Heart right ventricle (tissue), 16 donors: ENCODE measurements around the gene ASIC5. TPM values are rescaled to one million over a fixed set of nuclear protein-coding genes. Genes with fewer than 3 reads are reported as not detected.

Source experiments
- ATAC-seq, 8 donors: fragments of 200-7000 bp; cut with Tn5 transposase; one replicate each; pipeline ENCODE4 v1.9.1; 2020; ENCODE audit warnings: mild to moderate bottlenecking in 8 of 8, moderate library complexity in 8 of 8, moderate number of reproducible peaks in 1 of 8
- DNase-seq, 2 donors: peaks; one replicate each; pipeline ENCODE4 v3.0.0-alpha.2; 2020
- H3K27ac ChIP-seq, 10 donors: fragments of 200-600 bp; sonication (generic) in 2 of 10; one replicate each; pipeline versions ENCODE4 v1.5.0 to v1.8.0; 2020 to 2022; ENCODE audit warnings: mild to moderate bottlenecking in 3 of 10
- H3K27me3 ChIP-seq, 7 donors: fragments of 200-600 bp; one replicate each; pipeline ENCODE4 v1.8.0; 2021 to 2022; ENCODE audit warnings: mild to moderate bottlenecking in 2 of 7
- H3K36me3 ChIP-seq, 9 donors: fragments of 200-600 bp; sonication (generic) in 1 of 9; one replicate each; pipeline versions ENCODE4 v1.5.0 to v1.8.0; 2020 to 2022; ENCODE audit warnings: mild to moderate bottlenecking in 2 of 9
- H3K4me1 ChIP-seq, 9 donors: fragments of 200-600 bp; sonication (generic) in 1 of 9; one replicate each; pipeline versions ENCODE4 v1.5.0 to v1.8.0; 2020 to 2022; ENCODE audit warnings: mild to moderate bottlenecking in 4 of 9
- H3K4me3 ChIP-seq, 10 donors: fragments of 200-600 bp; sonication (generic) in 2 of 10; one replicate each; pipeline versions ENCODE4 v1.5.0 to v1.8.0; 2020 to 2022; ENCODE audit warnings: mild to moderate bottlenecking in 7 of 10, moderate library complexity in 2 of 10
- H3K9me3 ChIP-seq, 11 donors: fragments of 200-600 bp in 10 of 11; sonication (generic) in 2 of 11; one replicate each; pipeline versions ENCODE4 v1.5.0 to v1.8.0; 2013 to 2022; ENCODE audit warnings: mild to moderate bottlenecking in 2 of 11, control low read depth in 1 of 11, moderate library complexity in 1 of 11
- WGBS, 2 donors: extraction: QIAGEN DNeasy Blood & Tissue Kit; methylation state at CpG; one replicate each; pipeline ENCODE4 v1.1.7; 2013; ENCODE audit warnings: inconsistent platforms in 1 of 2; 5-methylcytosine and 5-hydroxymethylcytosine counted together
- intact Hi-C, 10 donors: fragments of 100-400 bp; cut with DNase I; formaldehyde crosslinking; loops; one replicate each; pipeline versions ENCODE4 v1.11.1 to v1.14.2; 2022
- polyA plus RNA-seq, 2 donors: library from polyadenylated mRNA; stranded (reverse); fragments of 200-250 nt; gene quantifications; one replicate each; pipeline ENCODE4 v1.2.3, GENCODE V29; 2013
- total RNA-seq, 10 donors: library from RNA; stranded (reverse); fragmentation: NEBNext Ultra II Directional in 3 of 10; extraction: Animal tissue kit (Norgen Biotek cat#: 25700) in 3 of 10; gene quantifications; one replicate each; pipeline versions ENCODE4 v1.2.1 to v1.2.4, GENCODE V29; 2021 to 2023
- TF ChIP-seq, protein P1 (sequence below), 9 donors: fragments of 200-600 bp; sonication (generic) in 2 of 9; IDR thresholded peaks; one replicate each; pipeline versions ENCODE4 v1.5.0 to v1.8.0; 2021 to 2022; ENCODE audit warnings: antibody characterized with exemption in 9 of 9, mild to moderate bottlenecking in 5 of 9, moderate library complexity in 1 of 9
- donor health status: Arrhythmogenic right ventricular cardiomyopathy.
- donor health status: ischemic (EF 13 %, LVEDD 7.1; RV severe dilation, severe dysfunction).
- donor health status: healthy with polysubstance abuse.
- donor health status: DM: no; HTN: yes; CAD: no.
- donor health status: DM: no; HTN: no; CAD: no.
- donor health status: ischemic (EF 25% LVEDD 6.9; RV normal size, moderate dysfunction).
- donor health status: ischemic (EF 25% LVEDD 5.7; RV mildly dilated, moderate dysfunction).
- donor health status: healthy.
- donor health status: DM: yes; HTN: yes; CAD: no.
- donor health status: Ischemic cardiomyopathy.
- donor health status: ischemic (EF 35%, LVEDD 5.7; RV mildly dilated, moderate dysfunction).
- donor health status: nonischemic (EF 11% LVEDD 7.7; RV severe dilation, severe dysfunction).
- donor health status: DM: yes; HTN: yes; CAD: no.
- donor health status: PGD.
- donor health status: ischemic (EF 29% LVEDD 5.4; RV normal size, mild dysfunction).
- donor health status: nonischemic (EF 23%, LVEDD 6.1; RV moderate dilation, normal function).

ASIC5 gene
- total and polyA plus RNA-seq, 12 donors: not detected

DNA sequence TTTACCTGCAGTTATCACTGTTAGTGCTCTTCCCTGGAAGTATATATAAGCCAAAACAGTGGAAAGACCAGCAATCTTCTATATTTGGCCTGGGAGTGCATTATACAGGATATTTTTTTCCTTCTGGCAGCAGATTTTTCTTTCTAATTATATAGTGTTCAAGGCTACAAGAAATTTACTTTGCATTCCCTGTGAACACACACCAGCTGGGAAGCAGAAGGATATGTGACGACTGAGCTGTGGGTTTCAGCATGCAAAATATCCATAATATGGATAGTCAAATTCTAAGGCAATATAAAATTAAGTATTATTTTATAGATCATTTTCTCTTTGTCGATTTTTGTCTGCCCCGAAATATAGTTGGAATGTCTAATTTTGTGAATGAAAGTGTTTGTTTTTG is 76.1 kb downstream of the ASIC5 start:
- H3K4me1 ChIP-seq: peaks cover 0 to 46% (median 3%) of the 10 kb centered on the region in 9 donors
- intact Hi-C loops: loop anchor here (5.0 to 10.0 kb wide), 8 partner anchors 115 to 388 kb away; partner anchors contain the start of gene GUCY1A1 (in 1 of the 10)
- TF ChIP-seq, protein P1, sequence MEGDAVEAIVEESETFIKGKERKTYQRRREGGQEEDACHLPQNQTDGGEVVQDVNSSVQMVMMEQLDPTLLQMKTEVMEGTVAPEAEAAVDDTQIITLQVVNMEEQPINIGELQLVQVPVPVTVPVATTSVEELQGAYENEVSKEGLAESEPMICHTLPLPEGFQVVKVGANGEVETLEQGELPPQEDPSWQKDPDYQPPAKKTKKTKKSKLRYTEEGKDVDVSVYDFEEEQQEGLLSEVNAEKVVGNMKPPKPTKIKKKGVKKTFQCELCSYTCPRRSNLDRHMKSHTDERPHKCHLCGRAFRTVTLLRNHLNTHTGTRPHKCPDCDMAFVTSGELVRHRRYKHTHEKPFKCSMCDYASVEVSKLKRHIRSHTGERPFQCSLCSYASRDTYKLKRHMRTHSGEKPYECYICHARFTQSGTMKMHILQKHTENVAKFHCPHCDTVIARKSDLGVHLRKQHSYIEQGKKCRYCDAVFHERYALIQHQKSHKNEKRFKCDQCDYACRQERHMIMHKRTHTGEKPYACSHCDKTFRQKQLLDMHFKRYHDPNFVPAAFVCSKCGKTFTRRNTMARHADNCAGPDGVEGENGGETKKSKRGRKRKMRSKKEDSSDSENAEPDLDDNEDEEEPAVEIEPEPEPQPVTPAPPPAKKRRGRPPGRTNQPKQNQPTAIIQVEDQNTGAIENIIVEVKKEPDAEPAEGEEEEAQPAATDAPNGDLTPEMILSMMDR (IDR thresholded peaks at IDR 0.05): no peak
- H3K9me3 ChIP-seq: no peaks in the 10 kb centered on the region
- H3K27me3 ChIP-seq: no peaks in the 10 kb centered on the region
- ATAC-seq (no peak), DNase-seq (no peak)
- WGBS, 2 donors: 72 to 90% methylated on average over 3 of the region's 3 CpGs
- no peak overlapping the region for H3K27ac ChIP-seq
- peaks cover 0 to 65% (median 10%) of the 10 kb centered on the region in 9 donors for H3K36me3 ChIP-seq
- H3K4me3 ChIP-seq: no peak overlapping the region

DNA sequence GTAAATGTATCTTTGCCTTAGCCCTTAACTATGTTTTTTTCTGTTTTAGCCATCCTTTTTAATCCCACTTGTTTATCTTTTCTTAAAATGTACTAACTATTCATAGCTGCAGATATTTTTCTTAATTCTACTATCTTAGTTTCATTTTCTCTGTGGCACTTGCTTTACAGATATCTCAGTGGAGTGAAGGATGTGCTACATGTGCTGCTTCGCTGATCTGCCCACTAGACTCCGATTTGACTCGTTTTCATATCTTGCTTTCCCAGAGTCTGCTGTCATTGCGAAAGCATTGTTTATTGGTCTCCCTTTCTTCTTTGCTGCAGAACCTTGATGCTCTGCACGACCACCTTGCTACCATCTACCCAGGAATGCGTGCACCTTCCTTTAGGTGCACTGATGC is 76.7 kb downstream of the ASIC5 start:
- Histone ChIP-seq H3K9me3 (no peaks in the 10 kb centered on the region), H3K4me1 (peaks cover 0 to 52% (median 3%) of the 10 kb centered on the region in 9 donors), H3K27me3 (no peaks in the 10 kb centered on the region), H3K27ac (peak overlapping the region in 1 of 10 donors; percentile 18), H3K36me3 (peaks cover 0 to 59% (median 10%) of the 10 kb centered on the region in 9 donors), H3K4me3 (peak overlapping the region in 3 of 10 donors; percentile 11 to 17 (median 15))
- intact Hi-C loops: loop anchor here (5.0 to 10.0 kb wide), 8 partner anchors 115 to 387 kb away; partner anchors contain the start of gene GUCY1A1 (in 1 of the 10)
- DNase-seq: no peak
- ATAC-seq: no peak
- TF ChIP-seq, protein P1 (IDR thresholded peaks at IDR 0.05): no peak
- 52 to 57% methylated on average over 6 of the region's 6 CpGs for WGBS, 2 donors

DNA sequence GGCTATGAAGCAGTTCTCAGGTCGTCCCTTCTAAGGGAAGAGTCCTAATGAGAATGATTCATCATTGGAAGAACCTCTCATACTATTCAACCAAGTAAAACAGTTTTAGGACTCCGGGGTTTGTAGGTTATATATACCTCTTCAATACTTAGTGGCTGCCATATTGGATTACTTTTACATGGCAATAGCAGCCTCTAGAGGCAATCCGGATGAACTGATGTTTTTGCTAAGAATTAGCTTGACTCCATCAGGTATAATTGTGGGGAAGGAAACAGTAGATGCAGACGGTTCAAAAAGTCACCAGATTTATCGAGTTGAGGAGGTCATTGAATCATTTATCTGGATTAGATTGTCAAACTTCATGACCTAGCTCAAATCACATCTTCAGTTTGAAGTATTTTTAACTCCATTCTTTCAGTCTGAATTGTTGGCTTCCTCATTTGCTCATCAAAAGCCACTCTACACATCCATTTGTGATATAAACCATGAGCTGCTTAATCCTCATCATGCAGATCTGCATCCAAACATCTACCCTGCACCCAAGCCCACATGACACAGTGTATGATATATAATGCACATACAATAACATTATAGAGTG is 78.9 kb downstream of the ASIC5 start:
- DNase-seq (no peak), ATAC-seq (peak; percentile 73 to 91 (median 87))
- no peaks in the 10 kb centered on the region for H3K9me3 ChIP-seq
- no peak overlapping the region for H3K4me3 ChIP-seq
- H3K4me1 ChIP-seq: peaks cover 0 to 57% (median 7%) of the 10 kb centered on the region in 9 donors
- WGBS, 2 donors: 15 to 16% methylated on average over 5 of the region's 5 CpGs
- intact Hi-C loops: loop anchor here (1.0 to 10.0 kb wide), 11 partner anchors 112 to 385 kb away; partner anchors contain the start of gene GUCY1A1 (in 1 of the 10)
- TF ChIP-seq, protein P1 (IDR thresholded peaks at IDR 0.05): peak; percentile 51 to 90 (median 73)
- peaks cover 0 to 42% (median 10%) of the 10 kb centered on the region in 9 donors for H3K36me3 ChIP-seq
- H3K27me3 ChIP-seq: no peaks in the 10 kb centered on the region
- no peak overlapping the region for H3K27ac ChIP-seq

DNA sequence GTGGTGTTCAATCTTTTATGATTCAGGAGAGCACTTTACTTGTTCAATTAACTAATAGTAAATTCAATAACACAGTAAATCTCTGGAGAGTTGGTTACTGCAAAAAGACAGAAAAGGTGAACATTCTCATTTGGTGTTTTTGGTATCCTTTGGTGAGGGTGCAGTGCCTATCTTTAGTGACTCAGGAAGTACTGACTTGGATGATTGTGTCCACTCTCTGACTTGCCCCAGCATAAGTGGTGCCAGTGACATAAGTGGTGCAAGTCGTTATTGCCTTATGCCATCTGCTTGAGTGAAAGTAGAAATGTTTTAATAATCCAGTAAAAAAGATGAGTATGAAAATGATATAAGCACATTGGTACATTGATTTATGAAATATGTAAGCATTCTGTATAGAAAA is 80.2 kb downstream of the ASIC5 start:
- H3K27me3 ChIP-seq: no peaks in the 10 kb centered on the region
- peaks cover 0 to 57% (median 11%) of the 10 kb centered on the region in 9 donors for H3K4me1 ChIP-seq
- TF ChIP-seq, protein P1 (IDR thresholded peaks at IDR 0.05): no peak
- no peak overlapping the region for H3K4me3 ChIP-seq
- peak in 4 of 8 donors; percentile 43 to 73 (median 60) for ATAC-seq
- no peaks in the 10 kb centered on the region for H3K9me3 ChIP-seq
- H3K27ac ChIP-seq: no peak overlapping the region
- WGBS, 2 donors: 45 to 51% methylated on average over 1 of the region's 1 CpG
- H3K36me3 ChIP-seq: peaks cover 0 to 33% (median 8%) of the 10 kb centered on the region in 9 donors
- intact Hi-C loops: loop anchor here (1.0 to 10.0 kb wide), 11 partner anchors 111 to 384 kb away; partner anchors contain the start of gene GUCY1A1 (in 1 of the 10)
- no peak for DNase-seq
